NCI-H1436 (cell line): ENCODE measurements around the gene CDK9.
A peak's percentile ranks its signal among the peaks of the same experiment; 100 is the strongest.

Source experiments
- DNase-seq: peaks from one replicate; lab custom pipeline; 2025; lab: John Stamatoyannopoulos, UW

Gene CDK9

DNA sequence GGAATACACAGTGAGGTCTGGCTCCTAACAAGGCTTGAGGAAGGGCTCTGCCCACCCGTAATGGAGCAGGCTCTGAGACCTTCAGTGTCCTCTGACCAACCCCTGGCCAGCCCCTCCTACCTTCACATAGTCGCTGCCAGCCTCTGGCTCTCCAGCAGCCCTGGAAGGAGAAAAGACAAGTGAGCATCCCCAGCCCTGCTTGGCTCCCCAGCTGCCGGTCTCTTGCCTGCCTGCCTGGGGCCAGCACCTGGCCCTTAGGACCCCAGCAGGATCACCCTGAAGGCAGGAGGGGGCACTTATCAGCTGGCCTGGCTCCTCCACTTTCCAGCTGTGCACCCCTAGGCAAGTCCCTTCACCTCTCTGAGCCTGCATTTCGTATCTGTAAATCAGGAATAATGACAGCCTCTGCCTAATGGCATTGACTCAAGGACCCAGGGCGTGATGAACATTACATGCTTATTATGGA lies 24.3 kb upstream of the CDK9 start:
- no peak for DNase-seq

GRCh38 chr9:127762111-127762676 lies 23.6 kb upstream of the CDK9 start:
- DNase-seq, result no peak

DNA sequence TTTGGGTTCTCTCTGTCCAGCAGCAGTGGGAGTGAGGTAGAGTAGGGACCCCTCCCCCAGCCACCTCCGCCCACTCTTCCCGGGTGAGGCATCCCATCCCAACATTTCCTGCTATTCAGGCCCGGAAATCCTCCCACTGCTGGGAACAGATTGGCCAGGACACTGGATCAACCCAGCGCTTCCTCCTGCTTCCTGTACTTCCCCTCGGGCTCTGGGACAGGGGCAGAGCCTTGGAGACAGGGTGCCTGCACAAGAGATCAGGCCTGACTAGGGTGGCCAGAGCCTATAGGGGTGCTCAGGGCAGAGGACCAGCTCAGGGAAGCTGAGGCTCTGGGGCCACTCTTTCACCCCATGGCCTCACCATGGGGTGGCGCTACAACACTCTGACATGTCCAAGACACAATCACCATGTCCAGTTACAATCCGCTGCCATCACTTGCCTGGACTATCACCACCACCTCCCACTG lies 21.9 kb upstream of the CDK9 start:
- no peak for DNase-seq

DNA sequence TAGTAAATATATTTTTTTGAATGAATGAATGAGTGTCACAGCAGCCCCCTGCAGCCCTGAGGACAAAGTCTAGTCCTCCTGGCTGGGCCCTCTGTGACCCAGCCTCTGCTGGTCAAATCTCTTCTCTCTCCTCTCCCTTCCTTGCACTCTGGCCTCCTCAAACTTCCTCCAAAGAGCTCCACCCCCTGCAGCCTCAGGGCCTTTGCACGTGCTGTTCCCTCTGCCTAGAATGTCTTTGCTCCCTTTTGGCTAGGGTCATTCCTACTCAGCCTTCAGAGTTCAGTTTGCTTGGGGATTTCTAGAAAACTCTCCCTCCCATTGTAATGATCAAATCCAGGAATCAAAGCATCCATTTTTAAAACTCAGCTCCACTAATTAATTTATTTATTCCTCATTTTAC lies 20.4 kb upstream of the CDK9 start:
- DNase-seq, result no peak

DNA sequence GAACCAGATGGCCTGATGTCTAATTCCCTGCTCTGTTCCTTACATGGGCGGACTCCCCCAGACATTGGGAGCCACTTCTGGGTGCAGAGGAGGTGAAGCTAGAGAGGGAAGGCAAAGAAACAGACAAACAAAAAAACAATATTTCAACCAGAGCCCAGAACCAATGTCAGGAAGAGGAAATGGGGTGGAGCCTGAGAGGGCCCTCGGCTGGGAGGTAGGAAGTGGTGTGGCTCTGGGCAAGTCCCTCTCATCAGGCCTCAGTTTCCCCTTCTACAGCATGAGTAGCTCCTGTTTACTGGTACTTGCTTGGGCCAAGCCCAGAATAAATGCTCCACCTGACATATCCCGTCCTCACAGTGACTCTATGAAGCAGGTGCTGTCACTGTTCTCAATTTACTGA lies 18.4 kb upstream of the CDK9 start:
- no peak for DNase-seq

DNA sequence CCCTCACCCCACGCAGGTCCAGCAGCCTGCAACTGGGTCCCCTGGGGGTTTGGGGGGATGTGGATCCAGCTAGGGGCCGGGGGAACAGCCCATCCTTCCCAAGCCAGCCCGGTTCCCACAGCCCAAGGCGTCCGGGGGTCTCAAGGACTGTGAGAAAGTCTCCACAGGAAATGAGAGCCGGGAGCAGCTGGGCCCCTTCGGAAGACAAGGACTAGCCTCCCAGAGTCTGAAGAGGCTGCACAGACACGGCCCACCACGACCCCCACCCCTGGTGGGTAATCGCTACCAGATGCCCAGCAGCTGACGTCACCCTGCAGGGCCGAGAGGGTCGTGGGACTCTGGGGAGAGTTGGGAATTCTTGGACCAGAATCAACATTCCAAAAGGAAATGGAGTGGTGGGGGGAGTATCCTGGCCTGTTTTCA lies 17.9 kb upstream of the CDK9 start:
- no peak for DNase-seq

- no peak for DNase-seq
Measured at GRCh38 chr9:127768698-127769097, 17.1 kb upstream of the CDK9 start.

DNA sequence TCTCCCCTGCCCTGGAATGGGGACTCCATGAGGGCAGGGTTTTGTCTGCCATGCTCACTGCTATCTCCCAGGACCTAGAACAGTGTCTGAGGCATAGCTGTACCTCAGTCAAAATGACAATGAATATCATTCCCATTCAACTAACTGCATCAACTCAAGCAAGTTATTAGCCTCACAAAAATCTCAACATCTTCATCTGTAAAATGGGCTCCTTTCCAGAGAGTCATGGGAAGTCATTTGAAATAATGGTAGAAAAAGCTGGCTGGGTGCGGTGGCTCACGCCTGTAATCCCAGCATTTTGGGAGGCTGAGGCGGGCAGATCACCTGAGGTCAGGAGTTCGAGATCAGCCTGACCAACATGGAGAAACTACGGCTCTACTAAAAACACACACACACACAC lies 16.7 kb upstream of the CDK9 start:
- DNase-seq, result no peak

- DNase-seq, result no peak
Measured at GRCh38 chr9:127769929-127770582, 15.8 kb upstream of the CDK9 start.

- no peak for DNase-seq
Measured at GRCh38 chr9:127770583-127770904, 15.3 kb upstream of the CDK9 start.

DNA sequence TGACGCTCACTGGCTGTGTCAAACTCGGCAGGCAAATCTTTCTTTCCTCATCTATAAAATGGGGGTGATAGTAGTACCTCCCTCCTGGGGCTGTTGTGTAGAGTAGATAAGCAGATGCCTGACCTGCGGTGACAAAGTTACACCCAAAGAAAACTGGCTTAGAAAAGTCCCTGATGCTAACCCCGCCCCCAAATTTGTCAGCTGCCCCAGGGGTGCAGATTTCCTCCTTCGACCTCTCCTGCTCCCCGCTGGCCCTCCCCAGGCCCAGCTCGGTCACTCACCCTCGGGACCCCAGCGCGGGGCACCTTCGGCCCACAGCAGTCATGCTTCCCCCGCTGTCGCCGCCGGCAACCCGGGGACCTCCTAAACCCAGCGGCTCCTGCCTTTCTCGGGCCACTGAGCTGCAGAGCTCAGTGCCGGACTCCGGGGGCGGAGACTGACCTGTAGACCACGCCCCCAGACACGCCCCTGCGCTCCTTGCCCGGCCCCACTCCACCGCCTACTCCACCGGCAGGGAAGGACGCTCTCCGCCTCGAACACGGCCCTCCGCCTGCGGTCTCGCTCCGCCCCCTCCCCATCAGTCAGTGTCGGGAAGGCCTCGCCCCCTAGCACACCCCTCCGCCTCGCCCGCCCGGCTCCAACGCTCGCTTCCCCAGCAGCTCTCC lies 14.8 kb upstream of the CDK9 start:
- DNase-seq, result peak; percentile 97

GRCh38 chr9:127771570-127772189 lies 14.2 kb upstream of the CDK9 start:
- DNase-seq, result no peak

DNA sequence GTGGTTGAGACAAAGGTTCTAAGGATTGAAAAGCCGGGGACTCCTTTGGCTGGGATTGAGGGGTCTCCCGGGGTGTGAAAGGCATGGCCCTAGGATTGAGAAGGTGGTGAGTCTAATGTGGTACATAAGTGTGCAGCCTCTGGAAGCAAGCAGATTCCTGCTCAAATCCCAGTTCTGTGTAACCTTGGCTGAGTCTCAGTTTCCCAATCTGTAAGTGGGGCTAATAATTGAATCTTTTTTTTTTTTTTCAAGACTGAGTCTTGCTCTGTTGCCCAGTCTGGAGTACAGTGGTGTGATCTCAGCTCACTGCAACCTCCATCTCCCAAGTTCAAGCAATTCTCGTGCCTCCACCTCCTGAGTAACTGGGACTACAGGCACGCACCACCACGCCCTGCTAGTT lies 13.2 kb upstream of the CDK9 start:
- DNase-seq, result no peak

DNA sequence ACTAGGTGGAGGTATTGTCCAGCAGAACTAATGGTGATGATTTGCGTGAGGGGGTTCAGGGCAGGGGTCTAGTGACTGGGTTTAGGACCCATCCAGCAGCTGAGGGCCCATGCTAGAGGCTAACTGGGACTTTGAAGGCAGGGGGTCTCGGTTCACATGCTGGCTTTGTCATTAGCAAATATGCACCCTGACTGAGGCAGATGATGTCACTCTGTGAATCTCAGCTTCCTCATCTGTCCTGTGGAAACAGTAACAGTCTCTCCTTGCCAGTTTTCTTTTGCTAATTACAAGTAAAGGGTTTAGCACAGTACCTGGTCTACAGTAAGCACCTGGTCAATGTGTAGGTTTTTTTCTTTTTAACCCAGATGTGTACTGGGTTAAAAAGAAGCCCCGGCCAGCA lies 12.6 kb upstream of the CDK9 start:
- DNase-seq, result no peak

DNA sequence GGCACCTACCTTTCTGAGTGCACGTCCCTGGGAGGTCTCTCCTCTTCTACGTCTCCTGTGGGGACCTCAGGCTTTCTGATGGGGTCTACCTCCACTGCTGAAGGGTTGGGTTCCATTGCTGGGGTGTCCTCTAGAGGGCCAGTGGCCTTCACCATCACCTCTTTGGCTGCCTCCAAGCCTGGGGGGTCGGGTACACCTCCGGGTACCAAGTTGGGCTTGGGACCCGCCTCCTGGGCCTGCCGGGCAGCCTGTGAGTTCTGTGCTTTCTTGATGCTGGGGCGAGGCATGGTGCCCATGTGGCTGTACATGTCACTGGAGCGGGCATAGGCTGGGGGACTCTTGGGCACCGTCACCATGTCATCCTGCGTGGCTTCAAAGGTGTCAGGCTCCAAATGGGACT lies 11.9 kb upstream of the CDK9 start:
- no peak for DNase-seq

DNA sequence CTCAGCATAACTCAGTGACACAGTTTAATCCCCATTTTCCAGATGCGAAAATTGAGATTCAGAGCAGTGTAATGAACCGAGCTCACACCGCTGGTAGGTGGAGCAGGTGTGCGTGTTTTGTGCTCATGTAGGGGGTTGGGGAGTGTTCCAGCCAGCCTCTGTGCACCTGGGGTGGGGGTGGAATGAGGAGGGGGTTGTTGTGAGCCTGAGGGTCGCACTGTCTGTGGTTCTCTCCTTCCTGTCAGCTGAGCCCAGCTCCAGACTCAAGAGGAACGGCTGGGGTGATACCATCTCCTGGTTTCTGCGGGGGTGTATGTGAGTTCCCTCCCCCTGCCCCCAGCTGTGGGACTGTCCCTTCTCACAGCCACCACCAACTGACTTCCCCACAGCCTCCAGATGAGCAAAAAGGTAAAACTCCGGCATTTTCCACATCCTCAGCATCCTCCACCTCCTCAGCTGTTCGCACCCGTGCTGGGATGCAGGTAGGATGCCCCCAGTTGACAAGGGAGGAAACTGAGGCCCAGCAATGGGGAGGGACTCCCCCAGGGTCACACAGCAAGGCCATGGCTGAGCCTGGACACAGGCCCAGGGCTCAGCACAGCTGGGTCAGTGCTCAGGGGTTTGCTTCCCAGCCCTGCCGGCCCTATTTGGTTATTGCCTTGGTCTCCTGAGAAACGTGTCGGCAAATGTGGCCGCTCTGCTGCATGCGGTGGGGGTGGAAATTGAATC lies 9.5 kb upstream of the CDK9 start:
- no peak for DNase-seq

DNA sequence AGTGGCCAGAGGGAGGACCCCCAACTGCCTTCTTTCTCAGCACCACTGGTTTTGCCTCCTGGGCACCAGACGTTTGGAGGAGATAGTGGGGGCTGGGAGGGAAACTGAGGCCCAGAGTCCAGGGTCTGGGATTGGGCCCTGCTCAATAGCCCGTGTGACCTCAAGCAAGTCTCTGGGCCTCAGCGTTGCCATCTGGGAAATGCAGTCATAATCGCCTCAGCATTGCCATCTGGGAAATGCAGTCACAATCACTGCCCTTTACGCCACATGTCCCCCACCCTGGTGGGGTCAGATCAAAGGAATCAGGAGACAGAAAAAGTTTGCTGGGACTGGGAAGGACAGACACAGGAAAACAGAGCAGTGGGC lies 8.9 kb upstream of the CDK9 start:
- DNase-seq, result no peak

DNA sequence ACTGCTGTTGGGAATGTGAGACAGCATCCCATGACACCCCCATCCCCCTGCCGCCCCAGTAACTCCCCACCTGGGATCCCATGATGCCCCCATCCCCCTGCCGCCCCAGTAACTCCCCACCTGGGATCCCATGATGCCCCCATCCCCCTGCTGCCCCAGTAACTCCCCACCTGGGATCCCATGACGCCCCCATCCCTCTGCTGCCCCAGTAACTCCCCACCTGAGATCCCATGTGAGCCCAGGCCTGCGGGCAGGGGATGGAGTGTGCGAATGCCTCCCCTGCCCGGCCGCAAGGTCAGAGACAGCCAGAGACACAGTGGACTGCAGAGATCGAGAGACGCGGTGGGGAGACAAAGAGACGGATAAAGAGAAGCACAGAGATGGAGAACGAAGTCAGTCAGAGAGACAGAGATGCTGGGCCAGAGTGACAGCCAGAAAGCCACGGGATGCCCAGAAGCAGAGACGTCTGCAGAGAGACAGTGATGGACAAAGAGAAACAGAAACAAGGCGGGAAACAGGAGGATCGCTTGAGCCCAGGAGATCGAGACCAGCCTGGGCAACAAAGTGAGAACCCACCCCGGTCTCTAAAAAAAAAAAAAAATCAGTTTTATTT lies 8.4 kb upstream of the CDK9 start:
- no peak for DNase-seq

- DNase-seq, result no peak
Measured at GRCh38 chr9:127778280-127779135, 7.3 kb upstream of the CDK9 start, which contains the start of gene SH2D3C. TSS of gene SH2D3C (minus strand) at chr9:127778666. CDS start at chr9:127778627, 39 bp downstream.

- DNase-seq, result no peak
Measured at GRCh38 chr9:127779136-127779981, 6.5 kb upstream of the CDK9 start.
